Lung (tissue), 12 donors: ENCODE data around the gene HLCS. TPM values are rescaled to one million over a fixed set of nuclear protein-coding genes. Genes with fewer than 3 reads are reported as not detected.
A peak's percentile ranks its signal among the peaks of the same experiment; 100 is the strongest.

ENCODE experiments used
- ATAC-seq: fragments of 200-7000 bp; cut with Tn5 transposase; one replicate; pipeline ENCODE4 v1.9.1; 2020; ENCODE audit warnings: moderate number of reproducible peaks; ENCODE audit not compliant: insufficient read depth, low FRiP score
- DNase-seq, 3 donors: peaks; one replicate each; pipeline ENCODE4 v3.0.0-alpha.2; 2013 to 2017
- H3K27ac ChIP-seq, 2 donors: one replicate each; pipeline ENCODE4 v1.5.1; 2013; ENCODE audit warnings: mild to moderate bottlenecking in 2 of 2, moderate library complexity in 2 of 2, control low read depth in 1 of 2, inconsistent platforms in 1 of 2, low read depth in 1 of 2, low read length in 1 of 2
- H3K27me3 ChIP-seq, 3 donors: one replicate each; pipeline ENCODE4 v1.5.1; 2013; ENCODE audit warnings: low read length in 2 of 3; ENCODE audit not compliant: control insufficient read depth in 3 of 3, insufficient read depth in 3 of 3
- H3K36me3 ChIP-seq, 4 donors: one replicate each; pipeline ENCODE4 v1.5.1; 2013; ENCODE audit warnings: low read length in 4 of 4, mild to moderate bottlenecking in 1 of 4, moderate library complexity in 1 of 4; ENCODE audit not compliant: control insufficient read depth in 4 of 4, insufficient read depth in 4 of 4
- H3K4me1 ChIP-seq, 5 donors: one replicate each; pipeline ENCODE4 v1.5.1; 2013; ENCODE audit warnings: low read length in 5 of 5, mild to moderate bottlenecking in 2 of 5, moderate library complexity in 1 of 5; ENCODE audit not compliant: control insufficient read depth in 5 of 5, insufficient read depth in 5 of 5
- H3K4me3 ChIP-seq: one replicate; pipeline ENCODE4 v1.5.1; 2013; ENCODE audit warnings: mild to moderate bottlenecking, control low read depth, moderate library complexity
- H3K9ac ChIP-seq, 2 donors: one replicate each; pipeline ENCODE4 v1.5.1; 2013; ENCODE audit warnings: low read length in 2 of 2, control low read depth in 1 of 2; ENCODE audit not compliant: insufficient read depth in 1 of 2
- H3K9me3 ChIP-seq, 4 donors: one replicate each; pipeline ENCODE4 v1.5.1; 2013; ENCODE audit warnings: low read length in 3 of 4, mild to moderate bottlenecking in 1 of 4, moderate library complexity in 1 of 4; ENCODE audit not compliant: control insufficient read depth in 4 of 4, insufficient read depth in 3 of 4
- CTCF ChIP-seq: IDR thresholded peaks from 2 replicates; pipeline ENCODE4 v1.5.1; 2012; ENCODE audit warnings: mild to moderate bottlenecking; ENCODE audit errors: control extremely low read depth, extremely low read depth
- WGBS, 2 donors: extraction: QIAGEN DNeasy Blood & Tissue Kit; methylation state at CpG; one replicate each; pipeline ENCODE4 v1.1.7; 2013; 5-methylcytosine and 5-hydroxymethylcytosine counted together
- polyA plus RNA-seq, 2 donors: library from polyadenylated mRNA; stranded (reverse); fragments of 200-250 nt; gene quantifications; one replicate each; pipeline ENCODE4 v1.2.1, GENCODE V29; 2013
- total RNA-seq, 2 donors: library from RNA; depleted of rRNA in 1 of 2; stranded (reverse); fragments of >200 nt in 1 of 2; gene quantifications; one replicate each; pipeline ENCODE4 v1.2.1, GENCODE V29; 2014 to 2021
- donor health status: control.
- donor health status: control.
- donor health status: Bipolar disorder and iron deficiency.
- donor health status: healthy.
- donor health status: DM: yes; HTN: yes; CAD: no.

HLCS gene
- total and polyA plus RNA-seq, 4 donors: 5.0 to 28.8 (median 17.5) TPM

- no peak for DNase-seq
- no peak overlapping the region for H3K9ac ChIP-seq
- H3K9me3 ChIP-seq: no peaks in the 10 kb centered on the region
- no peak for TF ChIP-seq CTCF
- ATAC-seq: no peak
- no peak overlapping the region for H3K27ac ChIP-seq
- peaks cover 1 to 16% (median 8%) of the 10 kb centered on the region in 5 donors for H3K4me1 ChIP-seq
- H3K4me3 ChIP-seq: no peak overlapping the region
- 67 to 81% methylated on average over 8 of the region's 8 CpGs for WGBS, 2 donors
- no peaks in the 10 kb centered on the region for H3K27me3 ChIP-seq
- H3K36me3 ChIP-seq: no peaks in the 10 kb centered on the region
These were observed 192.5 kb downstream of the HLCS start for GRCh38 chr21:36773995-36774394.

GRCh38 chr21:36773117-36773516, 193.4 kb downstream of the HLCS start:
- WGBS, 2 donors: 55 to 82% methylated on average over 5 of the region's 5 CpGs

GRCh38 chr21:36769051-36769839, 197.2 kb downstream of the HLCS start:
- peak; percentile 56 to 84 (median 80) for DNase-seq
- Histone ChIP-seq H3K4me3 (no peak overlapping the region), H3K36me3 (no peaks in the 10 kb centered on the region), H3K27me3 (no peaks in the 10 kb centered on the region), H3K9ac (no peak overlapping the region), H3K27ac (no peak overlapping the region), H3K4me1 (peaks cover 1 to 25% (median 8%) of the 10 kb centered on the region in 5 donors), H3K9me3 (no peaks in the 10 kb centered on the region)
- WGBS, 2 donors: 67 to 77% methylated on average over 8 of the region's 8 CpGs
- no peak for ATAC-seq
- TF ChIP-seq CTCF: no peak

More at GRCh38 chr21:36773117-36773516, 193.4 kb downstream of the HLCS start:
- H3K4me1 ChIP-seq: peaks cover 1 to 24% (median 8%) of the 10 kb centered on the region in 5 donors
- no peaks in the 10 kb centered on the region for H3K36me3 ChIP-seq
- no peak for TF ChIP-seq CTCF
- ATAC-seq: peak; percentile 48
- H3K27ac ChIP-seq: peak overlapping the region in 1 of 2 donors; percentile 26
- H3K9ac ChIP-seq: no peak overlapping the region
- H3K4me3 ChIP-seq: no peak overlapping the region
- H3K27me3 ChIP-seq: no peaks in the 10 kb centered on the region
- DNase-seq: peak in 1 of 3 donors; percentile 31
- no peaks in the 10 kb centered on the region for H3K9me3 ChIP-seq
